BLaER1 (cell line): ENCODE results near the gene SLC22A1.

Experiments used
- H3K27ac ChIP-seq: shearing (Covaris generic); formaldehyde crosslinking; 2 replicates; pipeline ENCODE4 v1.8.1; 2022
- H3K27me3 ChIP-seq: shearing (Covaris generic); formaldehyde crosslinking; 2 replicates; pipeline ENCODE4 v1.8.1; 2022
- H3K36me3 ChIP-seq: shearing (Covaris generic); formaldehyde crosslinking; 2 replicates; pipeline ENCODE4 v1.8.1; 2022
- H3K4me1 ChIP-seq: shearing (Covaris generic); formaldehyde crosslinking; 2 replicates; pipeline ENCODE4 v1.8.1; 2022
- H3K4me2 ChIP-seq: shearing (Covaris generic); formaldehyde crosslinking; 2 replicates; pipeline ENCODE4 v1.8.1; 2022
- H3K4me3 ChIP-seq: shearing (Covaris generic); formaldehyde crosslinking; 2 replicates; pipeline ENCODE4 v1.8.1; 2022
- H3K9ac ChIP-seq: shearing (Covaris generic); formaldehyde crosslinking; 2 replicates; pipeline ENCODE4 v1.8.1; 2022
- H3K9me3 ChIP-seq: shearing (Covaris generic); formaldehyde crosslinking; 2 replicates; pipeline ENCODE4 v1.8.1; 2022
- H4K20me1 ChIP-seq: shearing (Covaris generic); formaldehyde crosslinking; 2 replicates; pipeline ENCODE4 v1.8.1; 2022
- Cebpa-rat ChIP-seq: shearing (Covaris generic); IDR thresholded peaks from 2 replicates; pipeline ENCODE4 v1.8.1; 2022

The SLC22A1 gene

DNA sequence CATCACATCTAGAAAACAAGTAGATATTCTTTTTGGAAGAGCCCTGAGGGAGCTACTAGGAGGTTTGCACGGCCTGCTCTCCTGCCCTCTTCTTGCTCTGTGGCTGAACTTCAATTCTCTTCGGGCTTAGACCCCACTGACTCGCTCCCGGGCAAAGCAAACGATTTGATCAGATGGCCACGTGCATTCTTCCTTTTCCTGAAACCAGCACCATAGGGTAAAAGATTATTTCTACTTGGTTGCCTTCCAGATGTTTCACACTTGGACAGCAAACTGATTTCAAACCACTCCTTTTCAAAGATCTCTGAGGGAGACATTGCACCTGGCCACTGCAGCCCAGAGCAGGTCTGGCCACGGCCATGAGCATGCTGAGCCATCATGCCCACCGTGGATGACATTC lies at the start of gene SLC22A1:
TSS of gene SLC22A1 (plus strand) at position 258 of the 400 bp plus-strand sequence. CDS start at position 379, 121 bp downstream.
- Histone ChIP-seq H3K9ac (no peak within 1 kb of the TSS), H3K27ac (no peak within 1 kb of the TSS)
- TF ChIP-seq Cebpa-rat, result no peak

DNA sequence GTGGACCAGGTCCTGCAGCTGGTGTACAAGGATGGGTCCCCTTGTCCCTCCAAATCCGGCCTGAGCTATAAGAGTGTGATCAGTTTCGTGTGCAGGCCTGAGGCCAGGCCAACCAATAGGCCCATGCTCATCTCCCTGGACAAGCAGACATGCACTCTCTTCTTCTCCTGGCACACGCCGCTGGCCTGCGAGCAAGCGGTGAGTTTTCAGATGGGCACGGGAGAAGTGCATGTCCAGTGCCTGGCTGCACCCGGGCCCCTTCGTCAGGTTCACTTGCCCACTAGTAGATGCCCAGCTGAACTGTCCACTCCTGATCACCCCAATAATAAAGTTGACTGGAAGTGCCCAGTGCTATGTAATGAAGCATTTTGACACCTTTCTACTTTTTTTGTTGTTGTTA lies 48.3 kb upstream of the SLC22A1 start:
- H3K36me3 ChIP-seq, result peaks cover 100% of the 10 kb centered on the region
- no peak overlapping the region for H3K27ac ChIP-seq
- no peak overlapping the region for H3K4me2 ChIP-seq
- no peak overlapping the region for H3K9ac ChIP-seq
- no peak for TF ChIP-seq Cebpa-rat
- H3K4me1 ChIP-seq, result peaks cover 14% of the 10 kb centered on the region
- no peaks in the 10 kb centered on the region for H3K27me3 ChIP-seq
- no peaks in the 10 kb centered on the region for H3K9me3 ChIP-seq
- H4K20me1 ChIP-seq, result peaks cover 66% of the 10 kb centered on the region
- no peak overlapping the region for H3K4me3 ChIP-seq

More for the DNA sequence above, at the start of gene SLC22A1:
- H3K36me3 ChIP-seq, result peaks cover 26% of the 10 kb centered on the region
- no peaks in the 10 kb centered on the region for H3K4me1 ChIP-seq
- H3K27me3 ChIP-seq, result no peaks in the 10 kb centered on the region
- H3K4me3 ChIP-seq, result no peak within 1 kb of the TSS
- peaks cover 25% of the 10 kb centered on the region for H3K9me3 ChIP-seq
- no peaks in the 10 kb centered on the region for H4K20me1 ChIP-seq
- H3K4me2 ChIP-seq, result no peak within 1 kb of the TSS

DNA sequence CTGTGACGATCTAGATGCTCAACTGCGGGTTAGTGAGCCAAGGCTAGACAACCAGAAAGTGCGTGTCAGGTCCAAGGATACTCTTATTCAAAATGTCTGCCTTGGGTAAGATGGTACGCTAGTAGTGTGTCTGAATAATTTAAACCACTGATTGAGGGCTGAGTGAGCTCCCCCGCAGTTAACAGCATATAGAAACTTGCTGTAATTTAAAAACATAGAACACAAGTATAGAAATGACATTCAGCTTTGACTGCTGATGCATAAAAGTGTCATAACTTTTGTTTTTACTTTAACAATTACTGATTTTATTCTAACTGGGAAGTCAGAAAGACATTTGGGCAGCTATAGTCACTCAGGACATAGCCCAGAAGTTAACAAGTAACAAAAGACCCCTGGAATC lies 45.6 kb upstream of the SLC22A1 start:
- H3K36me3 ChIP-seq, result peaks cover 100% of the 10 kb centered on the region

DNA sequence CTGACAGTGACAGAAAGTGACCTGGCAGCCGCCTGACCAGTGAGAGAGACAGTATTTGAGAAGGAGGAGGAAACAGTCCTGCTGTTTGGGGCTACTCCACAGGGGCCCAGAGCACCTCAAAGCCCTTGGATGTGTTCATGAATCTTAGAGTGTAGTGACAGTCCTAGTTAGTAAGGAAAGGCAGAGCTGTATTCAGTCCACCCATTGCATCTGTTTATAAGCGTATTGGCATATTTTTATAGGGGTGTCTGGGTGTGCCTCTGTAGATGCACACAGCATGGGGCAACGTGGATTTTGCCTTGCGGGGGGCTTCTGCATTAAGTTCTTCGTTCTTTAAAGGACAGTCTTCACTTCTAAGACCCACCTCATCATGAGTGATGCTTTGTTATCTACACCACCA lies 44.6 kb upstream of the SLC22A1 start:
- peaks cover 2% of the 10 kb centered on the region for H3K4me1 ChIP-seq
- peaks cover 100% of the 10 kb centered on the region for H3K36me3 ChIP-seq
- peaks cover 33% of the 10 kb centered on the region; the same call in 1 of the 2 replicates for H4K20me1 ChIP-seq
- H3K4me3 ChIP-seq, result no peak overlapping the region
- H3K9ac ChIP-seq, result no peak overlapping the region
- no peak for TF ChIP-seq Cebpa-rat
- H3K27me3 ChIP-seq, result no peaks in the 10 kb centered on the region
- H3K9me3 ChIP-seq, result peaks cover 6% of the 10 kb centered on the region; the same call in 1 of the 2 replicates
- no peak overlapping the region for H3K27ac ChIP-seq
- H3K4me2 ChIP-seq, result no peak overlapping the region

More for the DNA sequence above, 45.6 kb upstream of the SLC22A1 start:
- no peaks in the 10 kb centered on the region for H3K27me3 ChIP-seq
- peaks cover 39% of the 10 kb centered on the region; the same call in 1 of the 2 replicates for H4K20me1 ChIP-seq
- no peak overlapping the region for H3K4me2 ChIP-seq
- no peak for TF ChIP-seq Cebpa-rat
- no peak overlapping the region for H3K9ac ChIP-seq
- no peak overlapping the region for H3K27ac ChIP-seq
- 0 out of 2 replicates have a peak, but pooled peaks cover 1% of the 10 kb centered on the region for H3K9me3 ChIP-seq
- H3K4me1 ChIP-seq, result no peaks in the 10 kb centered on the region
- H3K4me3 ChIP-seq, result no peak overlapping the region

DNA sequence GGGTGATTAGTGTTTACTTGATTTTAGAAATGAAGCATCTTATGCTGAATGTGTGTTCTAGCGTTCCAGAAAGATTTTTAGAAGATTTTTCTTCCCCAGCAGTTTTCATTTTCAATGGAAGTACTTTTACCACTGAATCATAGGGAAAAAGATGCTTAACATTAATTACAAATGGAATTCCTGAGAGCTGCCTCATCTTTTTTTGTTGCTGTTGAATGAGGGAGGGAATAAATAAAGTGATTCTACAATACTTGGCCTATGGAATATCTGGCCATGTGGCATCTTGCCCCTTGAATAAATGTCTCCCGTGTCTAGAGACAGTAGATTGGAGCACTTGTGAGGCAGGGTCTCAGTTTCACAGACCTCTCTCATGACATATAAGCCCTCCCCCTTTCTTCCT lies 44.1 kb upstream of the SLC22A1 start:
- no peak for TF ChIP-seq Cebpa-rat
- Histone ChIP-seq H3K4me1 (peaks cover 7% of the 10 kb centered on the region), H3K4me2 (no peak overlapping the region), H3K27ac (no peak overlapping the region), H3K4me3 (no peak overlapping the region), H4K20me1 (peaks cover 29% of the 10 kb centered on the region; the same call in 1 of the 2 replicates), H3K9me3 (peaks cover 6% of the 10 kb centered on the region; the same call in 1 of the 2 replicates), H3K9ac (no peak overlapping the region), H3K36me3 (peaks cover 100% of the 10 kb centered on the region), H3K27me3 (no peaks in the 10 kb centered on the region)

DNA sequence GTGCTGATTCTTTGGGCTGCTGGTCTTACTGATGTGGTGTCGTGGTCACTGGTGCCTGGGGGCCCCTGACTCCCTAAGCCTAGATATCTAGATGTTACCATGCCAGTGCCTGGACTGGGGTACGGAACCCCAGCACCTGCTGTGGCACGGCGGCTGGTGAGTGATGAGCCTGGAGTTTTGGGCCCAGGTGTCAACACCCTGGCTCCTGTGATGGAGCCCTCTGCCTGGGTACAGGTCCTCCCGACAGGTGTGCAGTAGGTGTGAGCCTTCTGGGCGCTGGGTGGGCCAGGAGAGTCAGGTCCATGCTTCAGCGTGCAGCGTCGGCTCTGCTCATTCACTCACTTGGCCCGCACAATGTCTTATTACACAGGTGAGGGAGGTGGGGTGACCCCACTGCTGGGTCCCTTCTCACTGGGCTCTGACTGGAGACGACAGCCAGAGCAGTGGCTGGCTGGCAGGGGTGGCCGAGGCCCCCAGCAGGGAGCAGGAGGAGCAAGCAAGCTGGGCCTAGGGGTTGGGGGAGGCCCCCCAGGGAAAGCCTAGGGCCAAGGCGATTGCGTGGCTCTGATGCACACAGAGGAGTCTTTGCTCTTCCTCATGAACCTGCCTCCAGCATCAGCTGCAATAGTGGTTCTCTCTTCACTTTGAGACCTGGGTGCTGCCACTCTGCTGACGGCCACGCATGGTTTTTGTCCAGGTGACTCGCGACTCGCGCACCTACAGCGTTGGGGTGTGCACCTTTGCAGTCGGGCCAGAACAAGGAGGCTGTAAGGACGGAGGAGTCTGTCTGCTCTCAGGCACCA lies 42.5 kb upstream of the SLC22A1 start:
- H3K9me3 ChIP-seq, result peaks cover 6% of the 10 kb centered on the region; the same call in 1 of the 2 replicates
- peaks cover 14% of the 10 kb centered on the region for H3K4me1 ChIP-seq
- H3K9ac ChIP-seq, result no peak overlapping the region
- no peak overlapping the region for H3K4me3 ChIP-seq
- H3K27me3 ChIP-seq, result no peaks in the 10 kb centered on the region
- TF ChIP-seq Cebpa-rat, result no peak
- no peak overlapping the region for H3K27ac ChIP-seq
- H3K4me2 ChIP-seq, result no peak overlapping the region
- peaks cover 100% of the 10 kb centered on the region for H3K36me3 ChIP-seq
- peaks cover 22% of the 10 kb centered on the region; the same call in 1 of the 2 replicates for H4K20me1 ChIP-seq

DNA sequence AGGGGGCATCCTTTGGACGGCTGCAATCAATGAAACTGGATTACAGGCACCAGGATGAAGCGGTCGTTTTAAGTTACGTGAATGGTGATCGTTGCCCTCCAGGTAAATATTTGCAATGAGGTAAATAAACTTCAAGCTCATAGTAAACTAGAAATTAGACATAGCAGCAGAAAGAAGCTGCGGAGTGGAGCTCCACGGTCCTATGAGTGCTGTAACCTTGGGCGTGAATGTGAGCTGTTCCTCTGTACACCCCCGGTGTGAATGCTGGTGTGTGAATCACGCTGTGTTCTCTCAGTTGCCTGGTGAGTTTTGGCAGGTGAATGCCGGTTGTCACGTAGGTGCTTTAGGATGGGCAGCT lies 42.0 kb upstream of the SLC22A1 start:
- H4K20me1 ChIP-seq, result peaks cover 17% of the 10 kb centered on the region; the same call in 1 of the 2 replicates
- H3K27me3 ChIP-seq, result no peaks in the 10 kb centered on the region
- H3K36me3 ChIP-seq, result peaks cover 100% of the 10 kb centered on the region
- H3K4me2 ChIP-seq, result no peak overlapping the region
- peaks cover 14% of the 10 kb centered on the region for H3K4me1 ChIP-seq
- no peak overlapping the region for H3K27ac ChIP-seq
- no peak overlapping the region for H3K9ac ChIP-seq
- peaks cover 6% of the 10 kb centered on the region; the same call in 1 of the 2 replicates for H3K9me3 ChIP-seq
- TF ChIP-seq Cebpa-rat, result no peak
- no peak overlapping the region for H3K4me3 ChIP-seq

DNA sequence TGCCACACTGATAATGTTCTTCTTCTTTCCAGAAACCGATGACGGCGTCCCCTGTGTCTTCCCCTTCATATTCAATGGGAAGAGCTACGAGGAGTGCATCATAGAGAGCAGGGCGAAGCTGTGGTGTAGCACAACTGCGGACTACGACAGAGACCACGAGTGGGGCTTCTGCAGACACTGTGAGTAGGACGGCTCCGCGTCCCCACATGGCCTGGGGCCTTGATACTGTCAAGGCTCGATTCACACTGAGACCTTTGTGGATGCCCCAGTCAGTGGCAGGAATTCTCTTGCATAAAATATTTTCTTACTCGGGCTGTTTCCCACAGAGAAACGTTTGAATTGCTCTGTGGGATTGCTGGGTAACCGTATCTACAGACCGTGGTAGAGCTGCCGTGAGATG lies 41.5 kb upstream of the SLC22A1 start:
- peaks cover 13% of the 10 kb centered on the region; the same call in 1 of the 2 replicates for H4K20me1 ChIP-seq

DNA sequence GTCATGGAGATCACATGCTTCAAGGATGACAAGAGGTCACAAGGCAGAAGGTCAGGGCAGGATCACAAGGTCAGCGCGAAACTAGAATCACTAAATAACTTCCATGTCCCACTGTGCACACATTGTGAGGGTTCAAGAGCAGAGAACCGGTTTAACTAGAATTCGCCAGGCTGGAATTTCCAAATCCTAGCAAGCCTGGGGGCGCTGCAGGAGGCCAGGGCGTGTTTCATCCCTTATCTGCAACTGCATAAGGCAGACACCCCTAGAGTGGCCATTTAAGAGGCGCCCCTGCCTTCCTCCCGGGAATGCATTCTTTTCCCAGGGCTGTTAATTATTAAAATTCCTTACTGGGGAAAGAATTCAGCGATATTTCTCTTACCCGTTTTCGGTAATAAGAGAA lies 40.2 kb upstream of the SLC22A1 start:
- peaks cover 6% of the 10 kb centered on the region; the same call in 1 of the 2 replicates for H3K9me3 ChIP-seq
- H3K9ac ChIP-seq, result no peak overlapping the region
- H3K27ac ChIP-seq, result no peak overlapping the region
- 0 out of 2 replicates have a peak, but pooled peaks cover 3% of the 10 kb centered on the region for H4K20me1 ChIP-seq
- no peak overlapping the region for H3K4me3 ChIP-seq
- no peak overlapping the region for H3K4me2 ChIP-seq
- H3K36me3 ChIP-seq, result peaks cover 100% of the 10 kb centered on the region
- H3K27me3 ChIP-seq, result no peaks in the 10 kb centered on the region
- H3K4me1 ChIP-seq, result peaks cover 14% of the 10 kb centered on the region
- no peak for TF ChIP-seq Cebpa-rat

More for the DNA sequence above, 41.5 kb upstream of the SLC22A1 start:
- Histone ChIP-seq H3K4me2 (no peak overlapping the region), H3K9ac (no peak overlapping the region), H3K4me1 (peaks cover 14% of the 10 kb centered on the region), H3K27me3 (no peaks in the 10 kb centered on the region), H3K4me3 (no peak overlapping the region), H3K9me3 (peaks cover 6% of the 10 kb centered on the region; the same call in 1 of the 2 replicates), H3K27ac (no peak overlapping the region), H3K36me3 (peaks cover 100% of the 10 kb centered on the region)
- TF ChIP-seq Cebpa-rat, result no peak

DNA sequence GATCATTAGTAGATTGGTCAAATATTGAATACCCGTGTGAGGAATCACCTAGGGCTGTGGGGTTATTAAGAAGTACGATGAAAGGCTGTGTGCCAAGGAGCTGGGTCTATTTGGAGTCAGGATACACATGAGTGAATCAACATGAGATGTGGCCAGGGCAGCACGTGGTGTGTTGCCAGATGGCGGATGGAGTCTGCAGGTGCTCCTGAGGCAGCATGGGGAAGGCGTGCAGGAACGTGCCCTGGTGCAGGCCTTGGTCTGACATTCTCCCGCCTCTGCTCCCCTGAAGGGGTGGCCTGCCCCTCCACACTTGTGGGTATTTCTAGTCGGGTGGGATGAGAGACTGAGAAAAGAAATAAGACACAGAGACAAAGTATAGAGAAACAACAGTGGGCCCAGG lies 39.0 kb upstream of the SLC22A1 start:
- peaks cover 6% of the 10 kb centered on the region; the same call in 1 of the 2 replicates for H3K9me3 ChIP-seq
- no peak overlapping the region for H3K4me3 ChIP-seq
- H3K4me1 ChIP-seq, result peaks cover 14% of the 10 kb centered on the region
- no peaks in the 10 kb centered on the region for H3K27me3 ChIP-seq
- no peak overlapping the region for H3K9ac ChIP-seq
- H3K4me2 ChIP-seq, result peak overlapping the region; percentile 24
- TF ChIP-seq Cebpa-rat, result no peak
- H4K20me1 ChIP-seq, result no peaks in the 10 kb centered on the region
- H3K27ac ChIP-seq, result peak overlapping the region; percentile 31; the same call in 1 of the 2 replicates
- peaks cover 100% of the 10 kb centered on the region for H3K36me3 ChIP-seq
